T-cell (primary cell): Measurements from ENCODE around the gene SLC8A1. TPM values are rescaled to one million over a fixed set of nuclear protein-coding genes. Genes with fewer than 3 reads are reported as not detected.

Experiments used
- ATAC-seq, 4 experiments: fragments of 200-7000 bp in 3 of 4; fragments of 150-1000 bp in 1 of 4; cut with Tn5 transposase; replicated peaks in 1 of 4; 1 replicate in 3 of 4; 2 replicates in 1 of 4; pipeline ENCODE4 v1.10.0; 2021; ENCODE audit warnings: moderate library complexity in 3 of 4, mild to moderate bottlenecking in 2 of 4, moderate number of reproducible peaks in 1 of 4
- CTCF ChIA-PET, 2 donors: fragments of 300-600 bp; sonication (Branson Sonifier 250); formaldehyde crosslinking; loops; one replicate each; lab custom pipeline; 2022; ENCODE audit warnings: antibody characterized with exemption in 2 of 2; lab: Charles Lee
- POLR2A ChIA-PET, 2 donors: fragments of 300-600 bp; sonication (Branson Sonifier 250); formaldehyde crosslinking; loops; one replicate each; lab custom pipeline; 2022; ENCODE audit warnings: antibody characterized with exemption in 2 of 2; lab: Charles Lee
- DNase-seq, 35 experiments: peaks; one replicate each; pipeline versions ENCODE4 v3.0.0 to v3.0.0-alpha.2; 2013 to 2023
- H3K27ac ChIP-seq: one replicate; pipeline ENCODE4 v1.5.1; 2013; ENCODE audit warnings: low read length
- H3K27me3 ChIP-seq, 2 experiments: replicated peaks in 1 of 2; 1 replicate in 1 of 2; 2 replicates in 1 of 2; pipeline versions ENCODE4 v1.6.1 to v1.7.0; 2013; ENCODE audit warnings: low read length in 1 of 2, mixed read lengths in 1 of 2; ENCODE audit not compliant: control insufficient read depth in 2 of 2, insufficient read depth in 2 of 2; ENCODE audit errors: extremely low read depth in 1 of 2
- H3K36me3 ChIP-seq, 2 donors: 1 replicate in 1 of 2; 2 replicates in 1 of 2; pipeline versions ENCODE4 v1.6.1 to v1.7.0; 2013; ENCODE audit warnings: low read length in 1 of 2; ENCODE audit not compliant: control insufficient read depth in 2 of 2, insufficient read depth in 1 of 2; ENCODE audit errors: extremely low read depth in 1 of 2
- H3K4me1 ChIP-seq, 2 experiments: 1 replicate in 1 of 2; 2 replicates in 1 of 2; pipeline versions ENCODE4 v1.6.1 to v1.7.0; 2013; ENCODE audit warnings: low read length in 2 of 2, mixed read lengths in 1 of 2; ENCODE audit not compliant: insufficient read depth in 2 of 2, control insufficient read depth in 1 of 2; ENCODE audit errors: extremely low read depth in 1 of 2
- H3K4me3 ChIP-seq, 2 donors: 1 replicate in 1 of 2; 2 replicates in 1 of 2; pipeline versions ENCODE4 v1.5.1 to v1.7.0; 2013; ENCODE audit warnings: mild to moderate bottlenecking in 2 of 2, low read length in 1 of 2, moderate library complexity in 1 of 2; ENCODE audit not compliant: control insufficient read depth in 1 of 2; ENCODE audit errors: extremely low read depth in 1 of 2
- H3K9me3 ChIP-seq: 2 replicates; pipeline ENCODE4 v1.7.0; 2013
- H3K27ac Mint-ChIP-seq, 2 donors: one replicate each; pipeline ENCODE4 v1.8.0; 2020 to 2021; ENCODE audit warnings: mild to moderate bottlenecking in 2 of 2, mixed read lengths in 2 of 2
- H3K27me3 Mint-ChIP-seq, 2 donors: one replicate each; pipeline ENCODE4 v1.8.0; 2021 to 2022; ENCODE audit warnings: mixed read lengths in 2 of 2
- H3K36me3 Mint-ChIP-seq: one replicate; pipeline ENCODE4 v1.8.0; 2021; ENCODE audit warnings: mixed read lengths
- H3K4me1 Mint-ChIP-seq, 3 donors: one replicate each; pipeline ENCODE4 v1.8.0; 2020 to 2022; ENCODE audit warnings: mixed read lengths in 3 of 3, mild to moderate bottlenecking in 1 of 3
- H3K4me3 Mint-ChIP-seq, 3 donors: one replicate each; pipeline ENCODE4 v1.8.0; 2020 to 2022; ENCODE audit warnings: mild to moderate bottlenecking in 3 of 3, mixed read lengths in 3 of 3, moderate library complexity in 3 of 3
- H3K9me3 Mint-ChIP-seq, 3 donors: one replicate each; pipeline ENCODE4 v1.8.0; 2020 to 2022; ENCODE audit warnings: mixed read lengths in 3 of 3
- WGBS: methylation state at CpG from one replicate; pipeline ENCODE4 v1.1.5; 2013; ENCODE audit warnings: missing lambda C conversion rate; ENCODE audit not compliant: insufficient coverage; 5-methylcytosine and 5-hydroxymethylcytosine counted together
- total RNA-seq, 35 experiments: library from RNA in 6 of 35; stranded (reverse) in 6 of 35; fragments of 120-200 nt in 1 of 35; gene quantifications; one replicate each; pipeline versions ENCODE4 v1.2.1 to v1.2.4 and lab custom pipeline; 2013 to 2026

Gene SLC8A1
- total RNA-seq, 5 donors from 2014 or later (not counting 1 experiment from before 2014, with no cell fraction given), result 0.09 to 0.35 (median 0.13) TPM

DNA sequence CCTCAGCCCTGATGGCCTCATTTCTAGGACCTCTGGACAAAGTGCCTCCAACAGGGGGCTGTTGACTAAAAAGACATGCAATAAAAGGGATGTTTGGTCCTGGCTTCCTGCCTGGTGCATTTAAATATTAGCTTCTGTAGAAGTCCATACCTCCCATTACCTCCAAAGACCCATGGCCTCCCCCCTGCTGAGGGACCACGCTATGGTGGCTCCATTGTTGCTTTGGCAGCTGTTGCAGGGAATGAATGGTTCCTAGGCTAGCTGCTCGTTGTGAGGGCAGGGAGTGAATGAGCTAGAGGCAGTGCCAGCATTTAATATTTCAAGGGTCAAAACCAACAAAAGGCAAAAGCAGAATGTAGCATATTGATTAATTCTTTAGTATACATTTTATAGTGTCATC lies 285.9 kb downstream of the SLC8A1 start:
- Mint-ChIP-seq H3K9me3 (peaks cover 0 to 4% (median 0%) of the 10 kb centered on the region in 3 donors), H3K4me1 (no peaks in the 10 kb centered on the region), H3K36me3 (no peaks in the 10 kb centered on the region), H3K4me3 (no peak overlapping the region), H3K27me3 (peaks cover 0 to 3% of the 10 kb centered on the region in 2 donors), H3K27ac (no peak overlapping the region)
- WGBS, result no CpG with 5 or more reads among the region's 2 CpGs
- H3K27me3 ChIP-seq, result no peaks in the 10 kb centered on the region
- no peaks in the 10 kb centered on the region for H3K36me3 ChIP-seq
- H3K4me3 ChIP-seq, result no peak overlapping the region
- ChIA-PET CTCF (no interaction called here), POLR2A (no interaction called here)
- ATAC-seq (no peak), DNase-seq (no peak)
- no peaks in the 10 kb centered on the region for H3K4me1 ChIP-seq
- H3K27ac ChIP-seq, result no peak overlapping the region
- H3K9me3 ChIP-seq, result no peaks in the 10 kb centered on the region

DNA sequence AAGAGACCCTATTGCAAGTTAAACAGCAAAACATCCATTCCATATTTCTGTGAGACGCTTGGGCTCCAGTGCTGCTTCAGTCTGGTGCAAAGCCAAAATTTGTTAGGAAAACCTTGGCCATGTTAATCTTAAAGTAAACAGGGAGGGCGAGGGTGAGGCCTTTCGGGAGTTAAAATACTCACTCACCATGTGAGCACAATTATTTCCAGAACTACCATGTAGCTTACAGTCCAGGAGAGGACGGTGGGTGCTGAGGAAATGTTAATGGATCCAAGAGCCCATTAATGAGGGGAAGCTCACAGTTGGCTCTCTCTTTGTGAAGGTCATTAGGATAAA lies 286.4 kb downstream of the SLC8A1 start:
- H3K4me3 ChIP-seq, result no peak overlapping the region
- no peak overlapping the region for H3K4me3 Mint-ChIP-seq
- H3K4me1 Mint-ChIP-seq, result no peaks in the 10 kb centered on the region
- ChIA-PET POLR2A (no interaction called here), CTCF (no interaction called here)
- no peaks in the 10 kb centered on the region for H3K27me3 ChIP-seq
- no peaks in the 10 kb centered on the region for H3K4me1 ChIP-seq
- H3K9me3 Mint-ChIP-seq, result peaks cover 0 to 4% (median 0%) of the 10 kb centered on the region in 3 donors
- no peak overlapping the region for H3K27ac Mint-ChIP-seq
- WGBS, result no CpG with 5 or more reads among the region's 4 CpGs
- H3K9me3 ChIP-seq, result no peaks in the 10 kb centered on the region
- no peak for DNase-seq
- no peak overlapping the region for H3K27ac ChIP-seq
- no peaks in the 10 kb centered on the region for H3K36me3 ChIP-seq
- no peak for ATAC-seq
- H3K36me3 Mint-ChIP-seq, result no peaks in the 10 kb centered on the region
- H3K27me3 Mint-ChIP-seq, result peaks cover 0 to 3% of the 10 kb centered on the region in 2 donors

DNA sequence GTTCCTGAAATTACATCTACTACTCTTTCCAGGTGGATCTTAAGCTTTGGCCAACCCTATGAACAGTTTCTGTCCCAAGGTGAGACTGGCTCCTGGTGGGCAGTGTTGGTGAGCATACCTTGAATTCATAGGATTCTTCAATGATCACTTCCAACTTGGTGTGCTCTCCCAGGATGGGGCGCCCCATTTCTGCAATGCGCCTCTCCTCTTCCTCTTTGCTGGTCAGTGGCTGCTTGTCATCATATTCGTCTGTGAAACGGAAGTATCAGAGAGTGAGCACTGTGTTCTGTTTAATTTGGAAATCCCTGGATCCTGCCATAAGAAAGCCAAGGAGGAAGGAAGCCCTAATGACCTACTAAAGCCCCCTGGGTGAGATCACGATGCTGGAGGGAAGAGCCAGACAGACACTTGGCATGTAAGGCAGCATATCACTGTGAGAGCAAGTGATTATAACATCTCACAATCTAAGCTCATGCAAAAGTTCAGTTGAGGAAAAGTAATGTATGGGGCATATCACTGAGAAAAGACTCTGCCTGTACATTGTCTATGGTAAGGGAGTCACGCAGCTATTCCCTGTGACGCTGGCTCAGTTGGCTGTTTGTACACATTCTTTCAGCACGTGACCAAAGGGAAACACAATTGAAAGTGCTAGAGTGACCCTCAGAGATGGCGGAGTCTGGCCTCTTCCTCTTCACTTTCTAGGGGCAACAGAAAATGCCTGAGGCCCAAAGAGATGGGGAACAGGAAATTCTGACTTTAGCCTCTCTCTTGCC lies 287.0 kb downstream of the SLC8A1 start:
- Histone ChIP-seq H3K9me3 (no peaks in the 10 kb centered on the region), H3K27ac (no peak overlapping the region), H3K4me3 (no peak overlapping the region), H3K27me3 (no peaks in the 10 kb centered on the region), H3K4me1 (no peaks in the 10 kb centered on the region), H3K36me3 (no peaks in the 10 kb centered on the region)
- Mint-ChIP-seq H3K36me3 (no peaks in the 10 kb centered on the region), H3K9me3 (peaks cover 0 to 4% (median 0%) of the 10 kb centered on the region in 3 donors), H3K4me1 (no peaks in the 10 kb centered on the region), H3K27me3 (peaks cover 0 to 3% of the 10 kb centered on the region in 2 donors), H3K27ac (no peak overlapping the region), H3K4me3 (no peak overlapping the region)
- ChIA-PET POLR2A (no interaction called here), CTCF (no interaction called here)
- 95% methylated on average over 3 of the region's 9 CpGs for WGBS
- DNase-seq, result no peak
- no peak for ATAC-seq

DNA sequence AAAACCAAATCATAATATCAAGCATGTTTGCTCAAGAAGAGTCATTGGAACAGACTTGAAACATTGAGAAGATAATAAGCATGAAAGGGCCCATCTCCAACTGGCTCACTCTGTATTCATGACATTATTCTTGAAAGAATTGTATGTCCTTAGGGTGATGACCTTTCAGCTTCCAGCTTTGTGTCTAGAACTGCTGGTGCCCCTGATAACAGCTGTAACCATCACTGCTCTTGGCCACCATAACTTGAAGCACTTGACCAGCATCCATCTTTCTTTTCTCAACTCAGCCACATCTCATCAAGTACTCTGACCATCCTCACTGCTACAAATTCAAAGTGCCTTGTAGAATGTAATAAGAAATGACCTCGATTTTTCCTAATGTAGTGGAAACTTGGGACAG lies 289.9 kb downstream of the SLC8A1 start:
- ChIA-PET POLR2A (no interaction called here), CTCF (no interaction called here)
- Histone ChIP-seq H3K27ac (no peak overlapping the region), H3K4me1 (no peaks in the 10 kb centered on the region), H3K9me3 (no peaks in the 10 kb centered on the region), H3K4me3 (no peak overlapping the region), H3K27me3 (no peaks in the 10 kb centered on the region), H3K36me3 (no peaks in the 10 kb centered on the region)
- Mint-ChIP-seq H3K4me3 (no peak overlapping the region), H3K27me3 (peaks cover 0 to 3% of the 10 kb centered on the region in 2 donors), H3K9me3 (peaks cover 0 to 4% (median 0%) of the 10 kb centered on the region in 3 donors), H3K27ac (no peak overlapping the region), H3K4me1 (no peaks in the 10 kb centered on the region), H3K36me3 (no peaks in the 10 kb centered on the region)
- ATAC-seq (no peak), DNase-seq (no peak)
- WGBS, result no CpG with 5 or more reads among the region's 1 CpG

DNA sequence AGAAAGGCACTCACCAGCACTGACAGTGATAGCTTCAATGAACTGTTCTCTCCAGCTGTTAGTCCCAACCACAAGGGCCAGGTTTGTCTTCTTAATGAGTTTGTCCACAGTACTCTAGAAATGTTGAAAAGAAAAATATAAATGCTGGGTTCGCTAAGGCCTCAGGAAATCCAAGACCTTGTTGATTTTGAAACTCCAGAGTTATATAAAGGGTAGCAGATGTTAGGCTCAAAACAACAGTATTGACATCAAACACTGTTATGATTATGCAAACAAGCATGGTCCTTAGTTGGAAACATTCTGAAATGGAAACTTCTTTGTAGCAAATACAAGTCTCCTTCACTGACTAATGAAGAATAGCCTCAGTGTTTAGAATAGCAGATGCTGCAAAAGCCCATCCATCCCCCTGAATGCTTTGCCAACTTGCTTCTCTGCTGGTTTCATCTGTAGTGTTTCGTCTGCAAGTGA lies 291.1 kb downstream of the SLC8A1 start:
- ChIA-PET CTCF (no interaction called here), POLR2A (no interaction called here)
- Mint-ChIP-seq H3K9me3 (peaks cover 0 to 4% (median 0%) of the 10 kb centered on the region in 3 donors), H3K27ac (no peak overlapping the region), H3K27me3 (peaks cover 0 to 3% of the 10 kb centered on the region in 2 donors), H3K4me3 (no peak overlapping the region), H3K36me3 (no peaks in the 10 kb centered on the region), H3K4me1 (no peaks in the 10 kb centered on the region)
- WGBS, result 67% methylated on average over 1 of the region's 2 CpGs
- no peaks in the 10 kb centered on the region for H3K4me1 ChIP-seq
- H3K4me3 ChIP-seq, result no peak overlapping the region
- no peak overlapping the region for H3K27ac ChIP-seq
- H3K27me3 ChIP-seq, result no peaks in the 10 kb centered on the region
- ATAC-seq (no peak), DNase-seq (no peak)
- H3K9me3 ChIP-seq, result no peaks in the 10 kb centered on the region
- H3K36me3 ChIP-seq, result no peaks in the 10 kb centered on the region

DNA sequence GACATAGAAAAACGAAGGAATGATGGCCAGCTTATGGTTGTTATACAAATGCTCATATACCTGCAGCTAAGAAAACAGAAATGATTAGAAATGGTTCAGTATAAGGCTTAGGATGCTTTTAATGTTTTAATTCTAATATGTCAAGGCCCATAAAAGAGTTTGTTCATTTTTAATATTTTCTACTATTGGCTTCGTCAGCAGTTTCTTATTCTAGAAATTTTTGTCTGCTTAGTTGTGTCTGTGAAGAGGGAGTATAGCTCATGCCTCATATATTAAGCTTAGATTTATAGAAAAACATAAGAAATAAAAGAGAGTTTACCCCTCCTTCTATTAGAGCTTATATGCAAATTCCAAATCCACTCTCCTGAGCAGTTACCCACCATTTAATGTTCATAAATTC lies 292.6 kb downstream of the SLC8A1 start:
- Histone ChIP-seq H3K27me3 (no peaks in the 10 kb centered on the region), H3K27ac (no peak overlapping the region), H3K9me3 (no peaks in the 10 kb centered on the region), H3K4me3 (no peak overlapping the region), H3K4me1 (no peaks in the 10 kb centered on the region), H3K36me3 (no peaks in the 10 kb centered on the region)
- DNase-seq, result no peak
- ATAC-seq, result no peak
- peaks cover 0 to 4% (median 0%) of the 10 kb centered on the region in 3 donors for H3K9me3 Mint-ChIP-seq
- no peak overlapping the region for H3K4me3 Mint-ChIP-seq
- no peaks in the 10 kb centered on the region for H3K4me1 Mint-ChIP-seq
- no peaks in the 10 kb centered on the region for H3K36me3 Mint-ChIP-seq
- peaks cover 0 to 3% of the 10 kb centered on the region in 2 donors for H3K27me3 Mint-ChIP-seq
- CTCF ChIA-PET, result no interaction called here
- no peak overlapping the region for H3K27ac Mint-ChIP-seq
- POLR2A ChIA-PET, result no interaction called here
- WGBS, result 67% methylated on average over 1 of the region's 2 CpGs
